Right lobe of liver (tissue), 4 donors: ENCODE measurements around the gene KLF17.

Experiments used
- CTCF ChIP-seq, 4 donors: fragments of 200-600 bp in 3 of 4; fragments of 450-650 bp in 1 of 4; IDR thresholded peaks; one replicate each; pipeline versions ENCODE4 v1.5.1 to v1.8.0; 2016 to 2022; ENCODE audit warnings: antibody characterized with exemption in 4 of 4, mild to moderate bottlenecking in 2 of 4
- POLR2A ChIP-seq: fragments of 450-650 bp; IDR thresholded peaks from one replicate; pipeline ENCODE4 v1.6.1; 2017; ENCODE audit warnings: antibody characterized with exemption, mild to moderate bottlenecking
- donor health status: DM: no; HTN: no; CAD: no.
- donor health status: DM: no; HTN: no; CAD: no.
- donor health status: DM: no; HTN: yes; CAD: no.

GRCh38 chr1:44144962-44145756 is 26.5 kb downstream of the KLF17 start:
- TF ChIP-seq CTCF (IDR thresholded peaks at IDR 0.05) (no peak), POLR2A (no peak)
